OCI-LY7 (cell line): ENCODE measurements around the gene ADAM12. TPM values are rescaled to one million over a fixed set of nuclear protein-coding genes. Genes with fewer than 3 reads are reported as not detected.

Experiments
- BruUV-seq: library from RNA; stranded (reverse); fragments of 400-500 nt; replicated peaks from 2 replicates; lab custom pipeline; 2021; lab: Mats Ljungman, UMichigan
- CTCF ChIA-PET: fragments of 300-600 bp; sonication (Branson Sonifier 250); formaldehyde crosslinking; loops from one replicate; lab custom pipeline; 2022; ENCODE audit warnings: antibody characterized with exemption; ENCODE audit not compliant: unreplicated experiment; lab: Charles Lee
- POLR2A ChIA-PET: fragments of 300-600 bp; sonication (Branson Sonifier 250); formaldehyde crosslinking; loops from one replicate; lab custom pipeline; 2022; ENCODE audit warnings: antibody characterized with exemption; lab: Charles Lee
- DNase-seq: peaks from one replicate; pipeline ENCODE4 v3.0.0-alpha.2; 2015; ENCODE audit warnings: low spot score
- H2AFZ ChIP-seq: fragments of 200-600 bp; sonication (generic), shearing (Covaris generic); 2 replicates; pipeline ENCODE4 v1.6.1; 2014; ENCODE audit warnings: mild to moderate bottlenecking, antibody characterized with exemption, low read length, moderate library complexity
- H3K27ac ChIP-seq: fragments of 200-600 bp; sonication (generic); 2 replicates; pipeline ENCODE4 v1.5.1; 2014; ENCODE audit warnings: mixed run types, low read depth, mild to moderate bottlenecking, moderate library complexity, low read length, inconsistent platforms; ENCODE audit not compliant: poor library complexity, severe bottlenecking
- H3K36me3 ChIP-seq: fragments of 200-600 bp; sonication (generic); 2 replicates; pipeline ENCODE4 v1.6.1; 2014; ENCODE audit warnings: mild to moderate bottlenecking, antibody characterized with exemption, low read length, moderate library complexity, mixed read lengths; ENCODE audit not compliant: insufficient read depth
- H3K4me1 ChIP-seq: fragments of 200-600 bp; sonication (generic); 2 replicates; pipeline ENCODE4 v1.5.1; 2014; ENCODE audit warnings: mild to moderate bottlenecking, low read length; ENCODE audit not compliant: insufficient read depth, poor library complexity, severe bottlenecking
- H3K4me2 ChIP-seq: fragments of 200-600 bp; sonication (generic); 2 replicates; pipeline ENCODE4 v1.6.1; 2014; ENCODE audit warnings: mild to moderate bottlenecking, low read length
- H3K4me3 ChIP-seq: fragments of 200-600 bp; sonication (generic); 2 replicates; pipeline ENCODE4 v1.5.1; 2014; ENCODE audit warnings: mild to moderate bottlenecking, low read depth, low read length; ENCODE audit not compliant: poor library complexity, severe bottlenecking
- H3K79me2 ChIP-seq: fragments of 200-600 bp; sonication (generic); 2 replicates; pipeline ENCODE4 v1.6.1; 2016; ENCODE audit warnings: low read depth, mild to moderate bottlenecking, low read length, moderate library complexity, mixed read lengths; ENCODE audit not compliant: insufficient read depth
- H3K9me2 ChIP-seq: fragments of 200-600 bp; sonication (generic); 2 replicates; pipeline ENCODE4 v1.6.1; 2016; ENCODE audit warnings: mild to moderate bottlenecking, low read length, mixed read lengths; ENCODE audit not compliant: insufficient read depth
- H3K9me3 ChIP-seq: fragments of 200-600 bp; sonication (generic); 2 replicates; pipeline ENCODE4 v1.6.1; 2014; ENCODE audit warnings: mild to moderate bottlenecking, mixed run types, low read length, mixed read lengths
- H4K20me1 ChIP-seq: fragments of 200-600 bp; sonication (generic); 2 replicates; pipeline ENCODE4 v1.6.1; 2014; ENCODE audit warnings: mild to moderate bottlenecking, antibody characterized with exemption, low read length, moderate library complexity, mixed read lengths; ENCODE audit not compliant: insufficient read depth
- EZH2phosphoT487 ChIP-seq: fragments of 200-600 bp; sonication (generic); IDR thresholded peaks from 2 replicates; pipeline ENCODE4 v1.6.1; 2018; ENCODE audit warnings: low read depth, borderline replicate concordance, mild to moderate bottlenecking, mixed run types, antibody characterized with exemption, low read length, moderate library complexity, mixed read lengths
- intact Hi-C: fragments of 100-400 bp; cut with micrococcal nuclease; formaldehyde crosslinking; loops from one replicate; pipeline ENCODE4 v1.10.0; 2022; ENCODE audit not compliant: unreplicated experiment
- total RNA-seq, 2 experiments: library from RNA; depleted of rRNA in 1 of 2; stranded (reverse); fragments of >200 nt in 1 of 2; shearing (Covaris generic) in 1 of 2; gene quantifications; 2 replicates each; pipeline ENCODE4 v1.2.3, GENCODE V29; 2014 to 2022
- TF ChIP-seq, protein P1 (sequence below): fragments of 200-600 bp; sonication (generic); conservative IDR thresholded peaks from 2 replicates; pipeline ENCODE4 v1.5.1; 2014; ENCODE audit warnings: mild to moderate bottlenecking, antibody characterized with exemption, low read length, moderate library complexity, mixed read lengths

The ADAM12 gene
- total RNA-seq, 2 experiments from 2014 or later, result 0.06 TPM; not detected in 1

- H3K9me2 ChIP-seq, result no peaks in the 10 kb centered on the region
- no peak overlapping the region for H3K27ac ChIP-seq
- no peaks in the 10 kb centered on the region for H3K36me3 ChIP-seq
- no peak overlapping the region for H3K4me3 ChIP-seq
- no peak overlapping the region for H3K4me2 ChIP-seq
- TF ChIP-seq, protein P1, sequence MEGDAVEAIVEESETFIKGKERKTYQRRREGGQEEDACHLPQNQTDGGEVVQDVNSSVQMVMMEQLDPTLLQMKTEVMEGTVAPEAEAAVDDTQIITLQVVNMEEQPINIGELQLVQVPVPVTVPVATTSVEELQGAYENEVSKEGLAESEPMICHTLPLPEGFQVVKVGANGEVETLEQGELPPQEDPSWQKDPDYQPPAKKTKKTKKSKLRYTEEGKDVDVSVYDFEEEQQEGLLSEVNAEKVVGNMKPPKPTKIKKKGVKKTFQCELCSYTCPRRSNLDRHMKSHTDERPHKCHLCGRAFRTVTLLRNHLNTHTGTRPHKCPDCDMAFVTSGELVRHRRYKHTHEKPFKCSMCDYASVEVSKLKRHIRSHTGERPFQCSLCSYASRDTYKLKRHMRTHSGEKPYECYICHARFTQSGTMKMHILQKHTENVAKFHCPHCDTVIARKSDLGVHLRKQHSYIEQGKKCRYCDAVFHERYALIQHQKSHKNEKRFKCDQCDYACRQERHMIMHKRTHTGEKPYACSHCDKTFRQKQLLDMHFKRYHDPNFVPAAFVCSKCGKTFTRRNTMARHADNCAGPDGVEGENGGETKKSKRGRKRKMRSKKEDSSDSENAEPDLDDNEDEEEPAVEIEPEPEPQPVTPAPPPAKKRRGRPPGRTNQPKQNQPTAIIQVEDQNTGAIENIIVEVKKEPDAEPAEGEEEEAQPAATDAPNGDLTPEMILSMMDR, result no peak
- TF ChIP-seq EZH2phosphoT487, result no peak
- H3K4me1 ChIP-seq, result no peaks in the 10 kb centered on the region
- no peaks in the 10 kb centered on the region for H4K20me1 ChIP-seq
- no peaks in the 10 kb centered on the region for H3K79me2 ChIP-seq
- no peak overlapping the region for H2AFZ ChIP-seq
- H3K9me3 ChIP-seq, result no peaks in the 10 kb centered on the region
- POLR2A ChIA-PET, result no interaction called here
- no TSS peak for BruUV-seq
- no peak for DNase-seq
- intact Hi-C loops, result no loop called here
- CTCF ChIA-PET, result no interaction called here
Measured at GRCh38 chr10:126393076-126393475, 4.8 kb upstream of the ADAM12 start.

GRCh38 chr10:126392469-126392868 lies 4.2 kb upstream of the ADAM12 start:
- H3K27ac ChIP-seq, result no peak overlapping the region
- CTCF ChIA-PET, result no interaction called here
- no peaks in the 10 kb centered on the region for H3K79me2 ChIP-seq
- intact Hi-C loops, result no loop called here
- no peaks in the 10 kb centered on the region for H4K20me1 ChIP-seq
- H3K9me3 ChIP-seq, result no peaks in the 10 kb centered on the region
- H3K36me3 ChIP-seq, result no peaks in the 10 kb centered on the region
- BruUV-seq, result no TSS peak
- no peak overlapping the region for H3K4me3 ChIP-seq
- DNase-seq, result no peak
- no peak overlapping the region for H2AFZ ChIP-seq
- TF ChIP-seq, protein P1, result no peak
- TF ChIP-seq EZH2phosphoT487, result no peak
- H3K4me1 ChIP-seq, result no peaks in the 10 kb centered on the region
- POLR2A ChIA-PET, result no interaction called here
- H3K9me2 ChIP-seq, result no peaks in the 10 kb centered on the region
- H3K4me2 ChIP-seq, result no peak overlapping the region

GRCh38 chr10:126392068-126392467 lies 3.8 kb upstream of the ADAM12 start:
- intact Hi-C loops, result no loop called here
- Histone ChIP-seq H2AFZ (no peak overlapping the region), H3K27ac (no peak overlapping the region), H3K4me1 (no peaks in the 10 kb centered on the region), H3K4me2 (no peak overlapping the region), H3K79me2 (no peaks in the 10 kb centered on the region), H3K36me3 (no peaks in the 10 kb centered on the region), H4K20me1 (no peaks in the 10 kb centered on the region), H3K9me3 (no peaks in the 10 kb centered on the region), H3K4me3 (no peak overlapping the region), H3K9me2 (no peaks in the 10 kb centered on the region)
- POLR2A ChIA-PET, result no interaction called here
- CTCF ChIA-PET, result no interaction called here
- BruUV-seq, result no TSS peak
- no peak for TF ChIP-seq EZH2phosphoT487
- TF ChIP-seq, protein P1, result no peak
- DNase-seq, result no peak
